ENCODE data around the gene OR10A5.
"Not testable (repeated sequence)": the region's sequence is repeated elsewhere in the genome, so short reads cannot be mapped to it uniquely, and the experiment has no call there.

Gene OR10A5

DNA sequence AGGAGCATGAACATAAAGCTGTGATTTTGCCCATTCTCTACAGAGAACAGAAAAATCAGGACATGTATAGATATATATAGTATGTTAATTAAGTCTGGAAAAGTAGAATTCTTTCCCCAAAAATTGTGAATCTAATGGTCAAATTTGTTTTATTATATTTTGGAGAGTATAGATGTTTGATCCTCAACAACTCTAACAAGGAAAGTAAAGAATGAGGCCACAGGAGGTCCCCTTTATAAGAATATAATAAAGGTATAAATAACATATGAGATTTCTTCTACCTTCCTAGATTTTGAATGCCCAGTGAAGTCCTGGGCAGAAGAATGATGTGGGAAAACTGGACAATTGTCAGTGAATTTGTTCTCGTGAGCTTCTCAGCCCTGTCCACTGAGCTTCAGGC lies 30.8 kb downstream of the OR10A5 start, which contains the start of gene OR10A4:
OR10A4 (plus strand) TSS at position 301 of the 400 bp plus-strand sequence; CDS start at position 324, 23 bp downstream.
- no peak for DNase-seq

DNA sequence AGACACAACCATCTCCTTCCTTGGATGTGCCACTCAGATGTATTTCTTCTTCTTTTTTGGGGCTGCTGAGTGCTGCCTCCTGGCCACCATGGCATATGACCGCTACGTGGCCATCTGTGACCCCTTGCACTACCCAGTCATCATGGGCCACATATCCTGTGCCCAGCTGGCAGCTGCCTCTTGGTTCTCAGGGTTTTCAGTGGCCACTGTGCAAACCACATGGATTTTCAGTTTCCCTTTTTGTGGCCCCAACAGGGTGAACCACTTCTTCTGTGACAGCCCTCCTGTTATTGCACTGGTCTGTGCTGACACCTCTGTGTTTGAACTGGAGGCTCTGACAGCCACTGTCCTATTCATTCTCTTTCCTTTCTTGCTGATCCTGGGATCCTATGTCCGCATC lies 31.4 kb downstream of the OR10A5 start:
- no peak for DNase-seq

DNA sequence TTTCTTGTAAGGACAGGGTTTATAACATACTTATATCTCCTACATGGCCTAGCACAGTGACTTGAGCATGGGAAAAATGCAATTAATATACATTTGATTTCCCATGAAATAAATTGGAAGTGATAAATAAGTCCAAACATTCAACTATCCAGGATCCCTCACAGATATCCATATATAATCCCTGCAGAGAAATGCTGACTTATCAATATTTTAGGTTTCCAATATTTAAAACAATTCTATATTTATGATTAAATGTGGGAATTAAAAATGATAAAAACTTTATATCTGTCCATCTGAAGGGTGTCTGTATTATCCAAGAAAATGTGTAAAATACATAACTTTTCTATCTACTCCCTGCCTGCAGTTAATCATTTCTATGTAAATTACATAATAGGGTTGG lies 37.3 kb downstream of the OR10A5 start:
- DNase-seq = no peak

DNA sequence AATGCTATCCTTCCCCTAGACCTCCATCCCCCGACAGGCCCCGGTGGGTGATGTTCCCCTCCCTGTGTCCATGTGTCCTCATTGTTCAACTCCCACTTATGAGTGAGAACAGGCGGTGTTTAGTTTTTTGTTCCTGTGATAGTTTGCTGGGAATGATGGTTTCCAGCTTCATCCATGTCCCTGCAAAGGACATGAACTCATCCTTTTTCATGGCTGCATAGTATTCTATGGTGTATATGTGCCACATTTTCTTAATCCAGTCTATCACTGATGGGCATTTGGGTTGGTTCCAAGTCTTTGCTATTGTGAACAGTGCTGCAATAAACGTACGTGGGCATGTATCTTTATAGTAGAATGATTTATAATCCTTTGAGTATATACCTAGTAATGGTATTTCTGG lies 42.2 kb downstream of the OR10A5 start:
- DNase-seq = not testable (repeated sequence)

DNA sequence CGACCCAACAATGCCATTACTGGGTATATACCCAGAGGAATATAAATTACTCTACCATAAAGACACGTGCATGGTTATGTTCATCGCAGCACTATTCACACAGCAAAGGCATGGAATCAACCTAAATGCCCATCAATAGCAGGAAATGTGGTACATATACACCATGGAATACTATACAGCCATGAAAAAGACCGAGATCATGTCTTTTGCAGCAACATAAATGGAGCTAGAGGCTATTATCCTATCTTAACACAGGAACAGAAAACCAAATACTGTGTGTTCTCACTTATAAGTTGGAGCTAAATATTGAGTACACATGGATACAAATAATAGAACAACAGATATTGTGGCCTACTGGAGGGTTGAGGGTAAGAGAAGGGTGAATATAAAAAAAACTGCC lies 43.3 kb downstream of the OR10A5 start:
- DNase-seq = no peak

DNA sequence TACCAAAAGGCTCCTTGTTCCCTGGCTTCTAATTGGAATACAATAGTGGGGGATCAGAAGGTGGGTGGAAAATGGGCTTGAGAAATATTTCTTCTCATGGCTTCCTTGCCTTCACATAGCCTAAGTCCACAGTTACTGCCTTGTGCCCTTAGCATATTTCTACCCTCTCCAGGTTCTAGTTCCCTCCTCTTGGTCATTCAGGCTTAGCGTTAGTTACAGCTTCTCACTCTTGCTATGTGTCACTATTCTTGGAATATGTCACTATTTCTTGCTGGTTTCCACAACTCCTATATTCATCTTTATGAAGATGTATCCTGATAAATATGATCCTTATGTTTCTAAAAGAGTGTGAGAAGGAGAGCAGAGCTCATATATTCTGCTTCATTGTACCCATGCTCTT lies 44.4 kb downstream of the OR10A5 start:
- DNase-seq = no peak

DNA sequence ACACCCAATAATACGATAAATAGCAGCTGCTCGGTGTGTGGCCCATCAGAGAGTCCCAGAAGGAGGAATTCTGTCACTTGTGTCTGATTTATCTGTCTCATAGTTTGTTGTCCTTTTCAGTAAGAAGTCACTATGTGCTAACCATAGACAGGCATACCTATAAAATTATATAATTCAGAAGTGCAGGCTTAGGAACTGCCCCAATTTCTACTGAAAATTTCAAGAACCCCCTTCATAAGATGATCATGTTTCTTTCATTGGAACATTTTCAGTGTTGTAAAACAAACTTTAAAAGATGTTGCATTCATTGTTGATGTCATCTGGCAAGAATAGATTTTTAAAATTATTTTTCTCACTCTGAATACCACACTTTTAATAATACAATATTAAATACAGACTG lies 46.9 kb downstream of the OR10A5 start, which contains the start of gene OR2D2:
OR2D2 (minus strand) TSS at position 101 of the 400 bp plus-strand sequence; CDS start at position 101, 0 bp downstream.
- DNase-seq = no peak

DNA sequence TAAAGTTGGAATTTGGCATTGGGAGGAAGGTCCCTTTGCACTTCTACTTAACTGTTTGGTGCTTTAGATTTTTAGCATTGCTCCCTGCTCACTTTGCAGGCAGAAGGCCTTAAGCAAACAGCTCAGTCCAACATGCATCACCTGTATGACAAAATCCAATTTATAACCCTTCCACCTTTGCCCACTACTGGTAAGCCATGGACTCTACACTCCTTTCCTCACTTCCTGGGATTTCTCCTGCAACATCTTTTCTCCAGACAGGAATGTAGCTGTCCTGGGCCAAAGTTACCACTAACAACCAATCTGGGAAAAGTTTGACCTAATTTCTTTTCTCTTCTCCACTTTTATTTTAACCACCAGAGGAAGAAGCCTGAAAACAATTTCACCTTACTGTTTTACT lies 48.6 kb downstream of the OR10A5 start:
- no peak for DNase-seq

DNA sequence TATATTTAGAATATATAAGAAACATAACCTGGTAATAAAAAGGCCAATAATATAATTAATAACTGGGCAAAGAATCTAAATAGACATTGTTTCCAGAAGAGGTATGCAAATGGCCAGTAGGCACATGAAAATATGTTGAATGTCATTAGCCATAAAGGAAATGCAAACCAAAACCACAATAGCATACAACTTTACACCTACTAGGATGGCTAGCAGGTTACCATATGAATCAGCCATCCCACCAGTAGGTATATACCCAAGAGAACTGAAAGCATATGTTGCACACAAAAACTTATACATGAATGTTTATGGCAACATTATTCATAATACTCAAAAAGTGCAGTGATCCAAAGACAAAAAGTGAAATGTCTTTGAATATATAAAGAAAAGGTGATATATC lies 49.5 kb downstream of the OR10A5 start:
- DNase-seq = no peak

All from RPMI8226 (cell line).